ENCODE results near the gene LY6G6F. TPM values are rescaled to one million over a fixed set of nuclear protein-coding genes. Genes with fewer than 3 reads are reported as not detected.
A peak's percentile ranks its signal among the peaks of the same experiment; 100 is the strongest.

The LY6G6F gene
- total and polyA plus RNA-seq, 2 of the 13 experiments (the other 11 are each of a cell fraction or from before 2014, with no cell fraction given), result not detected

DNA sequence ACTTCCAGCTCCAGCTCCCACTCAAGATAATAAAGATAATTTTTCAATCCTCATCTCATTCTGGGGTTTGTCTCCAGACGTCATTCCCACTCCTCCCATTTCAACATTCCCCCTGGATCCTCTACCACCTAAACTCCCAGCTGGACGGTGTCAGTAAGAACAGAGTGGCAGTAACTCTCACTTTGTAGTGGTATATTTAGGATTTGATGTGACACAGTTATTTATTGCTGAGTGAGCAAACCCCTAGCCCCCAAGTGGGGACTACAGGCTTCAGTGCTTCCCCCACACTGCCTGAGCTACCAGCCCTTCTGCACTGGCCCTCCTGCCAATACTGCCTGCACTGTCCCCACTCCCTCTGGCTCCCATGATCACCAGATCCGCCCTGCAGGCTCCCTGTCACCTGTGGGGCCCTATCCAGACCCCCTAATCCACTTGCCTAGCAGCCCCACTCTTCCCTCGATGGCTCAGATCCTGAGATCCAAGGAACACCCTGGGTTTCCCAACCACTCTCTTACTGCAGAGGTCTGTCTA lies 48.4 kb upstream of the LY6G6F start (continued):
- TF ChIP-seq NR2F2 (IDR thresholded peaks at IDR 0.05; ENCODE audit: borderline replicate concordance, low read depth) (no peak), ZC3H13 (CRISPR knock-in tag; IDR thresholded peaks at IDR 0.05) (peak; percentile 59; the same call in 1 of the 2 replicates), ZNF337 (CRISPR knock-in tag; IDR thresholded peaks at IDR 0.05; ENCODE audit: borderline replicate concordance, low read depth) (no peak), NCOA2 (CRISPR knock-in tag; IDR thresholded peaks at IDR 0.05) (no peak), ZNF652 (CRISPR knock-in tag; IDR thresholded peaks at IDR 0.05; ENCODE audit: borderline replicate concordance, low read depth) (no peak), HNRNPK (IDR thresholded peaks at IDR 0.05; ENCODE audit: low read depth, low read length, poor library complexity, severe bottlenecking) (no peak), CBX1 (IDR thresholded peaks at IDR 0.05; ENCODE audit: low read depth) (no peak), HNRNPUL1 (IDR thresholded peaks at IDR 0.05; ENCODE audit: low read depth, low read length) (no peak), CAMTA2 (CRISPR knock-in tag; IDR thresholded peaks at IDR 0.05; ENCODE audit: borderline replicate concordance) (0 out of 2 replicates have a peak, but pooled peaks have one; percentile 32), PAWR (CRISPR knock-in tag; IDR thresholded peaks at IDR 0.05; ENCODE audit: borderline replicate concordance) (no peak), SSRP1 (CRISPR knock-in tag; IDR thresholded peaks at IDR 0.05) (peak; percentile 45; the same call in 1 of the 2 replicates)
- TF ChIP-seq, protein P1, sequence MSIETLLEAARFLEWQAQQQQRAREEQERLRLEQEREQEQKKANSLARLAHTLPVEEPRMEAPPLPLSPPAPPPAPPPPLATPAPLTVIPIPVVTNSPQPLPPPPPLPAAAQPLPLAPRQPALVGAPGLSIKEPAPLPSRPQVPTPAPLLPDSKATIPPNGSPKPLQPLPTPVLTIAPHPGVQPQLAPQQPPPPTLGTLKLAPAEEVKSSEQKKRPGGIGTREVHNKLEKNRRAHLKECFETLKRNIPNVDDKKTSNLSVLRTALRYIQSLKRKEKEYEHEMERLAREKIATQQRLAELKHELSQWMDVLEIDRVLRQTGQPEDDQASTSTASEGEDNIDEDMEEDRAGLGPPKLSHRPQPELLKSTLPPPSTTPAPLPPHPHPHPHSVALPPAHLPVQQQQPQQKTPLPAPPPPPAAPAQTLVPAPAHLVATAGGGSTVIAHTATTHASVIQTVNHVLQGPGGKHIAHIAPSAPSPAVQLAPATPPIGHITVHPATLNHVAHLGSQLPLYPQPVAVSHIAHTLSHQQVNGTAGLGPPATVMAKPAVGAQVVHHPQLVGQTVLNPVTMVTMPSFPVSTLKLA (IDR thresholded peaks at IDR 0.05), result no peak
- TF ChIP-seq, protein P2, sequence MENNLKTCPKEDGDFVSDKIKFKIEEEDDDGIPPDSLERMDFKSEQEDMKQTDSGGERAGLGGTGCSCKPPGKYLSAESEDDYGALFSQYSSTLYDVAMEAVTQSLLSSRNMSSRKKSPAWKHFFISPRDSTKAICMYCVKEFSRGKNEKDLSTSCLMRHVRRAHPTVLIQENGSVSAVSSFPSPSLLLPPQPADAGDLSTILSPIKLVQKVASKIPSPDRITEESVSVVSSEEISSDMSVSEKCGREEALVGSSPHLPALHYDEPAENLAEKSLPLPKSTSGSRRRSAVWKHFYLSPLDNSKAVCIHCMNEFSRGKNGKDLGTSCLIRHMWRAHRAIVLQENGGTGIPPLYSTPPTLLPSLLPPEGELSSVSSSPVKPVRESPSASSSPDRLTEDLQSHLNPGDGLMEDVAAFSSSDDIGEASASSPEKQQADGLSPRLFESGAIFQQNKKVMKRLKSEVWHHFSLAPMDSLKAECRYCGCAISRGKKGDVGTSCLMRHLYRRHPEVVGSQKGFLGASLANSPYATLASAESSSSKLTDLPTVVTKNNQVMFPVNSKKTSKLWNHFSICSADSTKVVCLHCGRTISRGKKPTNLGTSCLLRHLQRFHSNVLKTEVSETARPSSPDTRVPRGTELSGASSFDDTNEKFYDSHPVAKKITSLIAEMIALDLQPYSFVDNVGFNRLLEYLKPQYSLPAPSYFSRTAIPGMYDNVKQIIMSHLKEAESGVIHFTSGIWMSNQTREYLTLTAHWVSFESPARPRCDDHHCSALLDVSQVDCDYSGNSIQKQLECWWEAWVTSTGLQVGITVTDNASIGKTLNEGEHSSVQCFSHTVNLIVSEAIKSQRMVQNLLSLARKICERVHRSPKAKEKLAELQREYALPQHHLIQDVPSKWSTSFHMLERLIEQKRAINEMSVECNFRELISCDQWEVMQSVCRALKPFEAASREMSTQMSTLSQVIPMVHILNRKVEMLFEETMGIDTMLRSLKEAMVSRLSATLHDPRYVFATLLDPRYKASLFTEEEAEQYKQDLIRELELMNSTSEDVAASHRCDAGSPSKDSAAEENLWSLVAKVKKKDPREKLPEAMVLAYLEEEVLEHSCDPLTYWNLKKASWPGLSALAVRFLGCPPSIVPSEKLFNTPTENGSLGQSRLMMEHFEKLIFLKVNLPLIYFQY (CRISPR knock-in tag; IDR thresholded peaks at IDR 0.05; ENCODE audit: borderline replicate concordance), result no peak
- TF ChIP-seq, protein P3, sequence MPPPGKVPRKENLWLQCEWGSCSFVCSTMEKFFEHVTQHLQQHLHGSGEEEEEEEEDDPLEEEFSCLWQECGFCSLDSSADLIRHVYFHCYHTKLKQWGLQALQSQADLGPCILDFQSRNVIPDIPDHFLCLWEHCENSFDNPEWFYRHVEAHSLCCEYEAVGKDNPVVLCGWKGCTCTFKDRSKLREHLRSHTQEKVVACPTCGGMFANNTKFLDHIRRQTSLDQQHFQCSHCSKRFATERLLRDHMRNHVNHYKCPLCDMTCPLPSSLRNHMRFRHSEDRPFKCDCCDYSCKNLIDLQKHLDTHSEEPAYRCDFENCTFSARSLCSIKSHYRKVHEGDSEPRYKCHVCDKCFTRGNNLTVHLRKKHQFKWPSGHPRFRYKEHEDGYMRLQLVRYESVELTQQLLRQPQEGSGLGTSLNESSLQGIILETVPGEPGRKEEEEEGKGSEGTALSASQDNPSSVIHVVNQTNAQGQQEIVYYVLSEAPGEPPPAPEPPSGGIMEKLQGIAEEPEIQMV (CRISPR knock-in tag; IDR thresholded peaks at IDR 0.05; ENCODE audit: low read depth), result no peak
- TF ChIP-seq, protein P4, sequence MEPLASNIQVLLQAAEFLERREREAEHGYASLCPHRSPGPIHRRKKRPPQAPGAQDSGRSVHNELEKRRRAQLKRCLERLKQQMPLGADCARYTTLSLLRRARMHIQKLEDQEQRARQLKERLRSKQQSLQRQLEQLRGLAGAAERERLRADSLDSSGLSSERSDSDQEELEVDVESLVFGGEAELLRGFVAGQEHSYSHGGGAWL (CRISPR knock-in tag; IDR thresholded peaks at IDR 0.05), result no peak
- TF ChIP-seq, protein P5, sequence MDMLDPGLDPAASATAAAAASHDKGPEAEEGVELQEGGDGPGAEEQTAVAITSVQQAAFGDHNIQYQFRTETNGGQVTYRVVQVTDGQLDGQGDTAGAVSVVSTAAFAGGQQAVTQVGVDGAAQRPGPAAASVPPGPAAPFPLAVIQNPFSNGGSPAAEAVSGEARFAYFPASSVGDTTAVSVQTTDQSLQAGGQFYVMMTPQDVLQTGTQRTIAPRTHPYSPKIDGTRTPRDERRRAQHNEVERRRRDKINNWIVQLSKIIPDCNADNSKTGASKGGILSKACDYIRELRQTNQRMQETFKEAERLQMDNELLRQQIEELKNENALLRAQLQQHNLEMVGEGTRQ (IDR thresholded peaks at IDR 0.05; ENCODE audit: low read depth, low read length), result no peak
- TF ChIP-seq, protein P5 (CRISPR knock-in tag; IDR thresholded peaks at IDR 0.05; ENCODE audit: borderline replicate concordance), result no peak
- TF ChIP-seq, protein P6, sequence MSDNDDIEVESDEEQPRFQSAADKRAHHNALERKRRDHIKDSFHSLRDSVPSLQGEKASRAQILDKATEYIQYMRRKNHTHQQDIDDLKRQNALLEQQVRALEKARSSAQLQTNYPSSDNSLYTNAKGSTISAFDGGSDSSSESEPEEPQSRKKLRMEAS (IDR thresholded peaks at IDR 0.05), result no peak
- TF ChIP-seq, protein P7, sequence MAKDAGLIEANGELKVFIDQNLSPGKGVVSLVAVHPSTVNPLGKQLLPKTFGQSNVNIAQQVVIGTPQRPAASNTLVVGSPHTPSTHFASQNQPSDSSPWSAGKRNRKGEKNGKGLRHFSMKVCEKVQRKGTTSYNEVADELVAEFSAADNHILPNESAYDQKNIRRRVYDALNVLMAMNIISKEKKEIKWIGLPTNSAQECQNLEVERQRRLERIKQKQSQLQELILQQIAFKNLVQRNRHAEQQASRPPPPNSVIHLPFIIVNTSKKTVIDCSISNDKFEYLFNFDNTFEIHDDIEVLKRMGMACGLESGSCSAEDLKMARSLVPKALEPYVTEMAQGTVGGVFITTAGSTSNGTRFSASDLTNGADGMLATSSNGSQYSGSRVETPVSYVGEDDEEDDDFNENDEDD (CRISPR knock-in tag; IDR thresholded peaks at IDR 0.05; ENCODE audit: borderline replicate concordance), result no peak
